ENCODE data around the gene SLC6A6.

SLC6A6 gene

GRCh38 chr3:14363991-14364390 is 38.4 kb upstream of the SLC6A6 start:
- Histone ChIP-seq H3K4me2 (ENCODE audit: low read length) (no peak overlapping the region), H3K4me1 (no peaks in the 10 kb centered on the region), H3K27me3 (ENCODE audit: control insufficient read depth, insufficient read depth, low read length) (no peaks in the 10 kb centered on the region), H3K27ac (no peak overlapping the region), H3K9me3 (ENCODE audit: control insufficient read depth, low read length) (no peaks in the 10 kb centered on the region), H3K4me3 (ENCODE audit: low read depth, low read length) (no peak overlapping the region), H2AFZ (no peak overlapping the region), H3K36me3 (ENCODE audit: control insufficient read depth, insufficient read depth, low read length) (no peaks in the 10 kb centered on the region), H3K9ac (no peak overlapping the region), H3K79me2 (no peaks in the 10 kb centered on the region)
- TF ChIP-seq CTCF (IDR thresholded peaks at IDR 0.05), result no peak

GRCh38 chr3:14364580-14365292 is 37.7 kb upstream of the SLC6A6 start:
- no peaks in the 10 kb centered on the region for H3K36me3 ChIP-seq (ENCODE audit: control insufficient read depth, insufficient read depth, low read length)
- H3K9ac ChIP-seq, result no peak overlapping the region
- no peaks in the 10 kb centered on the region for H3K79me2 ChIP-seq
- no peak for TF ChIP-seq CTCF (IDR thresholded peaks at IDR 0.05)
- H3K4me2 ChIP-seq (ENCODE audit: low read length), result no peak overlapping the region
- H3K4me3 ChIP-seq (ENCODE audit: low read depth, low read length), result no peak overlapping the region
- no peaks in the 10 kb centered on the region for H3K9me3 ChIP-seq (ENCODE audit: control insufficient read depth, low read length)
- no peak overlapping the region for H2AFZ ChIP-seq
- H3K27ac ChIP-seq, result no peak overlapping the region
- peaks cover 5% of the 10 kb centered on the region for H3K4me1 ChIP-seq
- no peaks in the 10 kb centered on the region for H3K27me3 ChIP-seq (ENCODE audit: control insufficient read depth, insufficient read depth, low read length)

DNA sequence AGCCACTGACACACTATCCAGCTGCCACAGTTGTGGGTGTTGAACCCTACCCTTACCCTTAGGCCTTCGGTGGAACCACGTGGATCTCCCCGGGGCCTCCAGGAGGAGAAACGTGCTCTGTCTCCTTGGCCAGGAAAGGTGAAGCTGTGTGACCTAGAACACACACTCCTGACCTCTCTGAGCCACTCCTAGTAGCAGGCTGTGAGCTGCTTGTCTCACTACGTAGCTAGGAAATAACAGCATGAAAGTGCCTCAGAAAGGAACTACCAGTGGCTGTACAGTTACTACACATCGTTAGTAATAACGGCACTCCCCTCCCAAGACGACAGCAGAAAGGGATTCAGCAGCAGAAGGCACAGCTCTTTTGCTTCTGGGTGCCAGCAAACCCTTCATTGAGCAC is 36.2 kb upstream of the SLC6A6 start:
- Histone ChIP-seq H3K4me3 (ENCODE audit: low read depth, low read length) (no peak overlapping the region), H3K36me3 (ENCODE audit: control insufficient read depth, insufficient read depth, low read length) (no peaks in the 10 kb centered on the region), H3K9me3 (ENCODE audit: control insufficient read depth, low read length) (no peaks in the 10 kb centered on the region), H2AFZ (no peak overlapping the region), H3K27ac (no peak overlapping the region), H3K27me3 (ENCODE audit: control insufficient read depth, insufficient read depth, low read length) (no peaks in the 10 kb centered on the region), H3K79me2 (no peaks in the 10 kb centered on the region), H3K4me2 (ENCODE audit: low read length) (no peak overlapping the region), H3K9ac (no peak overlapping the region), H3K4me1 (peaks cover 5% of the 10 kb centered on the region)
- no peak for TF ChIP-seq CTCF (IDR thresholded peaks at IDR 0.05)

- Histone ChIP-seq H3K79me2 (no peaks in the 10 kb centered on the region), H3K4me1 (peaks cover 10% of the 10 kb centered on the region), H3K36me3 (ENCODE audit: control insufficient read depth, insufficient read depth, low read length) (no peaks in the 10 kb centered on the region), H3K4me3 (ENCODE audit: low read depth, low read length) (no peak overlapping the region), H3K9ac (no peak overlapping the region), H3K27me3 (ENCODE audit: control insufficient read depth, insufficient read depth, low read length) (no peaks in the 10 kb centered on the region), H3K4me2 (ENCODE audit: low read length) (no peak overlapping the region), H3K9me3 (ENCODE audit: control insufficient read depth, low read length) (no peaks in the 10 kb centered on the region), H3K27ac (no peak overlapping the region), H2AFZ (no peak overlapping the region)
- no peak for TF ChIP-seq CTCF (IDR thresholded peaks at IDR 0.05)
These were observed 35.2 kb upstream of the SLC6A6 start for GRCh38 chr3:14366915-14367823.
